Activated effector memory CD4-positive, alpha-beta T cell treated with anti-CD3 and anti-CD28 coated beads, Interleukin-2, amount 50 U/mL, for 16 hours (primary cell): ENCODE measurements around the gene CAMK1D.

Experiments
- DNase-seq: peaks from one replicate; pipeline ENCODE4 v3.0.0-alpha.2; 2020

Gene CAMK1D

GRCh38 chr10:12564173-12564572 is 214.8 kb downstream of the CAMK1D start:
- no peak for DNase-seq

GRCh38 chr10:12566161-12567115 is 217.1 kb downstream of the CAMK1D start:
- DNase-seq = no peak

GRCh38 chr10:12568391-12569009 is 219.2 kb downstream of the CAMK1D start:
- no peak for DNase-seq

GRCh38 chr10:12572281-12572680 is 222.9 kb downstream of the CAMK1D start:
- DNase-seq = no peak

GRCh38 chr10:12577610-12578009 is 228.3 kb downstream of the CAMK1D start:
- no peak for DNase-seq

GRCh38 chr10:12579954-12580858 is 230.9 kb downstream of the CAMK1D start:
- DNase-seq = no peak

GRCh38 chr10:12583891-12584595 is 234.7 kb downstream of the CAMK1D start:
- no peak for DNase-seq

GRCh38 chr10:12586741-12587140 is 237.4 kb downstream of the CAMK1D start:
- DNase-seq = no peak

GRCh38 chr10:12587451-12587888 is 238.1 kb downstream of the CAMK1D start:
- no peak for DNase-seq

- DNase-seq = no peak
Measured at GRCh38 chr10:12588091-12588860, 238.9 kb downstream of the CAMK1D start.

GRCh38 chr10:12589291-12589690 is 239.9 kb downstream of the CAMK1D start:
- no peak for DNase-seq

- DNase-seq = no peak
Measured at GRCh38 chr10:12589791-12590190, 240.4 kb downstream of the CAMK1D start.

- DNase-seq = no peak
Measured at GRCh38 chr10:12590675-12591659, 241.6 kb downstream of the CAMK1D start.

GRCh38 chr10:12592967-12593366 is 243.6 kb downstream of the CAMK1D start:
- DNase-seq = no peak

- peak; percentile 70 for DNase-seq
Measured at GRCh38 chr10:12594448-12594944, 245.1 kb downstream of the CAMK1D start.

GRCh38 chr10:12595936-12596576 is 246.7 kb downstream of the CAMK1D start:
- DNase-seq = no peak

- no peak for DNase-seq
Measured at GRCh38 chr10:12597176-12597575, 247.8 kb downstream of the CAMK1D start.

- DNase-seq = no peak
Measured at GRCh38 chr10:12597788-12598765, 248.7 kb downstream of the CAMK1D start.
